ENCODE data around the gene OTUB1. TPM values are rescaled to one million over a fixed set of nuclear protein-coding genes. Genes with fewer than 3 reads are reported as not detected.
"Not testable (repeated sequence)": the region's sequence is repeated elsewhere in the genome, so short reads cannot be mapped to it uniquely, and the experiment has no call there.

OTUB1 gene
- total RNA-seq, 1 experiment from 2014 or later, result 123 TPM

- DNase-seq (ENCODE audit: low spot score), result no peak
- in situ Hi-C loops (cut with HindIII; ENCODE audit: low sequenced_read_pairs), result no loop called here
Measured at GRCh38 chr11:64036087-64037026, 50.1 kb downstream of the OTUB1 start.

GRCh38 chr11:64037027-64037634 lies 50.9 kb downstream of the OTUB1 start:
- in situ Hi-C loops (cut with HindIII; ENCODE audit: low sequenced_read_pairs), result no loop called here
- no peak for DNase-seq (ENCODE audit: low spot score)

- in situ Hi-C loops (cut with HindIII; ENCODE audit: low sequenced_read_pairs), result no loop called here
- DNase-seq (ENCODE audit: low spot score), result no peak
Measured at GRCh38 chr11:64038500-64038899, 52.3 kb downstream of the OTUB1 start.

- DNase-seq (ENCODE audit: low spot score), result no peak
- in situ Hi-C loops (cut with HindIII; ENCODE audit: low sequenced_read_pairs), result no loop called here
Measured at GRCh38 chr11:64039012-64039665, 52.9 kb downstream of the OTUB1 start.

- peak; percentile 62 for DNase-seq (ENCODE audit: low spot score)
- in situ Hi-C loops (cut with HindIII; ENCODE audit: low sequenced_read_pairs), result no loop called here
Measured at GRCh38 chr11:64040684-64041322, 54.6 kb downstream of the OTUB1 start.

GRCh38 chr11:64041846-64042245 lies 55.6 kb downstream of the OTUB1 start:
- no peak for DNase-seq (ENCODE audit: low spot score)
- in situ Hi-C loops (cut with HindIII; ENCODE audit: low sequenced_read_pairs), result no loop called here

- no peak for DNase-seq (ENCODE audit: low spot score)
- in situ Hi-C loops (cut with HindIII; ENCODE audit: low sequenced_read_pairs), result no loop called here
Measured at GRCh38 chr11:64042301-64042700, 56.1 kb downstream of the OTUB1 start.

- in situ Hi-C loops (cut with HindIII; ENCODE audit: low sequenced_read_pairs), result no loop called here
- no peak for DNase-seq (ENCODE audit: low spot score)
Measured at GRCh38 chr11:64043545-64043944, 57.3 kb downstream of the OTUB1 start.

GRCh38 chr11:64044730-64045393 lies 58.6 kb downstream of the OTUB1 start:
- DNase-seq (ENCODE audit: low spot score), result no peak
- in situ Hi-C loops (cut with HindIII; ENCODE audit: low sequenced_read_pairs), result no loop called here

- DNase-seq (ENCODE audit: low spot score), result no peak
- in situ Hi-C loops (cut with HindIII; ENCODE audit: low sequenced_read_pairs), result no loop called here
Measured at GRCh38 chr11:64045700-64046099, 59.5 kb downstream of the OTUB1 start.

- in situ Hi-C loops (cut with HindIII; ENCODE audit: low sequenced_read_pairs), result not testable (repeated sequence)
Measured at GRCh38 chr11:64047373-64047772, 61.1 kb downstream of the OTUB1 start.

More at GRCh38 chr11:64047373-64047772, 61.1 kb downstream of the OTUB1 start:
- DNase-seq (ENCODE audit: low spot score), result not testable (repeated sequence)

Other genes starting within 250 kb of the OTUB1 start
- gene ZFTA, start 217.7 kb upstream of the OTUB1 start, total RNA-seq (2014; rRNA removed; shearing (Covaris generic)), result 41.1 and 42.6 TPM in 2 replicates
- 96.4 and 96.8 TPM in 2 replicates for gene SPINDOC, start 173.0 kb upstream of the OTUB1 start, total RNA-seq (2014; rRNA removed; shearing (Covaris generic))
- 21.0 and 22.5 TPM in 2 replicates for gene MARK2, start 147.3 kb upstream of the OTUB1 start, total RNA-seq (2014; rRNA removed; shearing (Covaris generic))
- gene RCOR2, start 69.3 kb upstream of the OTUB1 start, total RNA-seq (2014; rRNA removed; shearing (Covaris generic)), result 53.3 and 54.9 TPM in 2 replicates
- 44.2 and 50.7 TPM in 2 replicates for gene NAA40, start 47.4 kb upstream of the OTUB1 start, total RNA-seq (2014; rRNA removed; shearing (Covaris generic))
- 499 and 536 TPM in 2 replicates for gene COX8A, start 11.8 kb upstream of the OTUB1 start, total RNA-seq (2014; rRNA removed; shearing (Covaris generic))
- not detected in 2 replicates for gene FLRT1, start 49.5 kb downstream of the OTUB1 start, total RNA-seq (2014; rRNA removed; shearing (Covaris generic))
- gene MACROD1, start 179.7 kb downstream of the OTUB1 start, total RNA-seq (2014; rRNA removed; shearing (Covaris generic)), result 85.0 and 93.2 TPM in 2 replicates
- 241 and 363 TPM in 2 replicates for gene STIP1, start 199.7 kb downstream of the OTUB1 start, total RNA-seq (2014; rRNA removed; shearing (Covaris generic))
- gene FERMT3, start 220.3 kb downstream of the OTUB1 start, total RNA-seq (2014; rRNA removed; shearing (Covaris generic)), result 5.9 TPM in 1 of 2 replicates, not detected in the other
- 28.9 and 46.2 TPM in 2 replicates for gene TRPT1, start 239.7 kb downstream of the OTUB1 start, total RNA-seq (2014; rRNA removed; shearing (Covaris generic))
- 33.3 and 34.2 TPM in 2 replicates for gene NUDT22, start 239.8 kb downstream of the OTUB1 start, total RNA-seq (2014; rRNA removed; shearing (Covaris generic))
- gene DNAJC4, start 244.1 kb downstream of the OTUB1 start, total RNA-seq (2014; rRNA removed; shearing (Covaris generic)), result 10.3 and 24.1 TPM in 2 replicates
- gene VEGFB, start 248.1 kb downstream of the OTUB1 start, total RNA-seq (2014; rRNA removed; shearing (Covaris generic)), result 14.6 and 27.0 TPM in 2 replicates